H1 (cell line): Measurements from ENCODE around the gene VCPKMT. TPM values are rescaled to one million over a fixed set of nuclear protein-coding genes. Genes with fewer than 3 reads are reported as not detected.

Experiments used
- CTCF ChIA-PET: fragments of 300-600 bp; sonication (Branson Sonifier 250); formaldehyde crosslinking; loops from one replicate; lab custom pipeline; 2021; ENCODE audit not compliant: partially characterized antibody; lab: Charles Lee
- POLR2A ChIA-PET: fragments of 300-600 bp; sonication (Branson Sonifier 250); formaldehyde crosslinking; loops from one replicate; lab custom pipeline; 2021; ENCODE audit warnings: inconsistent platforms; ENCODE audit not compliant: partially characterized antibody; lab: Charles Lee
- DNase-seq, 2 experiments: peaks; one replicate each; pipeline versions ENCODE4 v3.0.0 to v3.0.0-alpha.2; 2010 to 2022; ENCODE audit warnings: low spot score in 2 of 2, low read depth in 1 of 2, mixed read lengths in 1 of 2
- FAIRE-seq: peaks from 2 replicates; lab custom pipeline; 2011; peaks lifted over from hg19 to GRCh38; lab: Jason Lieb, UNC
- H2AFZ ChIP-seq: 2 replicates; pipeline ENCODE4 v1.8.1; 2012; ENCODE audit warnings: low read length, inconsistent platforms
- H2AK5ac ChIP-seq: 2 replicates; pipeline ENCODE4 v1.6.1; 2013; ENCODE audit warnings: low read depth, low read length
- H2BK120ac ChIP-seq: replicated peaks from 2 replicates; pipeline ENCODE3; 2013; ENCODE audit warnings: low read depth, low read length, inconsistent platforms
- H2BK12ac ChIP-seq: 2 replicates; pipeline ENCODE4 v1.6.1; 2013; ENCODE audit warnings: low read depth, low read length
- H2BK15ac ChIP-seq: 2 replicates; pipeline ENCODE4 v1.6.1; 2013; ENCODE audit warnings: low read length
- H2BK20ac ChIP-seq: 2 replicates; pipeline ENCODE4 v1.6.1; 2013; ENCODE audit warnings: low read length
- H2BK5ac ChIP-seq: 2 replicates; pipeline ENCODE4 v1.6.1; 2013; ENCODE audit warnings: low read depth, low read length
- H3K14ac ChIP-seq: 2 replicates; pipeline ENCODE4 v1.6.1; 2013; ENCODE audit warnings: inconsistent platforms; ENCODE audit not compliant: insufficient read length
- H3K18ac ChIP-seq: 2 replicates; pipeline ENCODE4 v1.6.1; 2013; ENCODE audit warnings: low read length; ENCODE audit errors: extremely low read depth
- H3K23ac ChIP-seq: 2 replicates; pipeline ENCODE4 v1.6.1; 2013; ENCODE audit warnings: inconsistent platforms; ENCODE audit not compliant: insufficient read length
- H3K23me2 ChIP-seq: 2 replicates; pipeline ENCODE4 v1.6.1; 2013; ENCODE audit warnings: low read depth, low read length
- H3K27ac ChIP-seq: 2 replicates; pipeline ENCODE4 v1.6.1; 2011; ENCODE audit warnings: low read depth, low read length, inconsistent platforms
- H3K27me3 ChIP-seq, 4 experiments: replicated peaks in 1 of 4; 1 replicate in 1 of 4; 2 replicates in 3 of 4; pipeline versions ENCODE4 v1.6.1 to v1.8.1; 2011 to 2013; ENCODE audit warnings: low read length in 3 of 4, mild to moderate bottlenecking in 3 of 4, inconsistent platforms in 2 of 4, mixed read lengths in 2 of 4, moderate library complexity in 1 of 4; ENCODE audit not compliant: control insufficient read depth in 3 of 4, insufficient read depth in 3 of 4; ENCODE audit errors: extremely low read depth in 1 of 4
- H3K36me3 ChIP-seq, 4 experiments: 2 replicates each; pipeline versions ENCODE4 v1.6.1 to v1.8.1; 2011 to 2013; ENCODE audit warnings: mild to moderate bottlenecking in 4 of 4, low read length in 3 of 4, moderate library complexity in 2 of 4, control low read depth in 1 of 4, inconsistent platforms in 1 of 4; ENCODE audit not compliant: insufficient read depth in 4 of 4, control insufficient read depth in 2 of 4
- H3K4ac ChIP-seq: replicated peaks from 2 replicates; pipeline ENCODE3; 2013; ENCODE audit warnings: low read length, low read depth, mixed read lengths, inconsistent platforms; ENCODE audit not compliant: insufficient read length
- H3K4me1 ChIP-seq, 4 experiments: replicated peaks in 1 of 4; 1 replicate in 1 of 4; 2 replicates in 3 of 4; pipeline versions ENCODE4 v1.6.1 to v1.8.1; 2011 to 2013; ENCODE audit warnings: low read length in 3 of 4, inconsistent platforms in 2 of 4, mixed read lengths in 1 of 4; ENCODE audit not compliant: insufficient read depth in 4 of 4, control insufficient read depth in 3 of 4
- H3K4me2 ChIP-seq, 2 experiments: 2 replicates each; pipeline versions ENCODE4 v1.6.1 to v1.8.1; 2011 to 2013; ENCODE audit warnings: low read depth in 2 of 2, low read length in 2 of 2, control low read depth in 1 of 2, inconsistent platforms in 1 of 2, mild to moderate bottlenecking in 1 of 2; ENCODE audit not compliant: insufficient read depth in 1 of 2
- H3K4me3 ChIP-seq, 4 experiments: fragments of 200-600, 300-600 bp in 1 of 4; sonication (generic), shearing (Covaris generic), sonication (Bioruptor Twin) in 1 of 4; 2 replicates each; pipeline versions ENCODE4 v1.5.1 to v1.8.1; 2011 to 2016; ENCODE audit warnings: low read length in 4 of 4, low read depth in 3 of 4, control low read depth in 2 of 4, inconsistent platforms in 2 of 4, mild to moderate bottlenecking in 2 of 4, mixed read lengths in 1 of 4, moderate library complexity in 1 of 4; ENCODE audit not compliant: insufficient read depth in 2 of 4; ENCODE audit errors: extremely low read depth in 1 of 4
- H3K56ac ChIP-seq: replicated peaks from 2 replicates; pipeline ENCODE3; 2013; ENCODE audit warnings: low read depth, mild to moderate bottlenecking, mixed read lengths, low read length, inconsistent platforms; ENCODE audit not compliant: insufficient read length
- H3K79me1 ChIP-seq: 2 replicates; pipeline ENCODE4 v1.6.1; 2013; ENCODE audit warnings: low read depth, low read length, control low read depth
- H3K79me2 ChIP-seq, 2 experiments: 2 replicates each; pipeline versions ENCODE4 v1.6.1 to v1.8.1; 2012 to 2013; ENCODE audit warnings: low read length in 2 of 2, mild to moderate bottlenecking in 2 of 2, inconsistent platforms in 1 of 2; ENCODE audit not compliant: insufficient read depth in 2 of 2, control insufficient read depth in 1 of 2
- H3K9ac ChIP-seq, 4 experiments: replicated peaks in 1 of 4; 1 replicate in 1 of 4; 2 replicates in 3 of 4; pipeline versions ENCODE4 v1.6.1 to v1.8.1; 2011 to 2013; ENCODE audit warnings: low read depth in 3 of 4, low read length in 3 of 4, control low read depth in 2 of 4, mild to moderate bottlenecking in 2 of 4, moderate library complexity in 2 of 4, inconsistent platforms in 1 of 4; ENCODE audit errors: extremely low read depth in 1 of 4
- H3K9me3 ChIP-seq, 2 experiments: 2 replicates each; pipeline versions ENCODE4 v1.6.1 to v1.8.1; 2012 to 2013; ENCODE audit warnings: mild to moderate bottlenecking in 2 of 2, moderate library complexity in 2 of 2, control low read depth in 1 of 2, inconsistent platforms in 1 of 2, low read depth in 1 of 2, low read length in 1 of 2, mixed read lengths in 1 of 2; ENCODE audit not compliant: insufficient read depth in 2 of 2
- H4K20me1 ChIP-seq, 2 experiments: replicated peaks in 1 of 2; 2 replicates each; pipeline versions ENCODE3 to v1.8.1; 2011 to 2013; ENCODE audit warnings: inconsistent platforms in 2 of 2, low read length in 2 of 2, mild to moderate bottlenecking in 1 of 2; ENCODE audit not compliant: insufficient read depth in 2 of 2, control insufficient read depth in 1 of 2
- H4K5ac ChIP-seq: 2 replicates; pipeline ENCODE4 v1.6.1; 2013; ENCODE audit warnings: low read length, low read depth, mixed read lengths, inconsistent platforms; ENCODE audit not compliant: insufficient read length
- H4K8ac ChIP-seq: 2 replicates; pipeline ENCODE4 v1.8.0; 2013; ENCODE audit warnings: mild to moderate bottlenecking, moderate library complexity, low read length, inconsistent platforms; ENCODE audit not compliant: insufficient read depth; ENCODE audit errors: extremely low read depth
- H4K91ac ChIP-seq: replicated peaks from 2 replicates; pipeline ENCODE3; 2013; ENCODE audit warnings: low read length, mixed read lengths, inconsistent platforms; ENCODE audit not compliant: insufficient read length
- ASH2L ChIP-seq: fragments of 200-600, 300-600 bp; sonication (generic); IDR thresholded peaks from one replicate; pipeline ENCODE4 v1.7.1; 2017; ENCODE audit warnings: low read length
- CTBP2 ChIP-seq: IDR thresholded peaks from 2 replicates; pipeline ENCODE4 v1.7.0; 2011; ENCODE audit warnings: borderline replicate concordance, mild to moderate bottlenecking, moderate library complexity, mixed read lengths, low read length; ENCODE audit not compliant: insufficient read depth, insufficient read length
- TBP ChIP-seq: IDR thresholded peaks from 2 replicates; pipeline ENCODE4 v1.6.1; 2011; ENCODE audit warnings: low read depth, low read length, improper control_type of control experiment
- WGBS, 2 experiments: shearing (Covaris generic) in 1 of 2; methylation state at CpG; one replicate each; pipeline versions ENCODE4 v1.1.6 to v1.1.7; 2013 to 2015; ENCODE audit warnings: low lambda C conversion rate in 2 of 2, mixed read lengths in 2 of 2, inconsistent platforms in 1 of 2, low coverage in 1 of 2, missing lambda C conversion rate in 1 of 2; ENCODE audit not compliant: insufficient replicate concordance in 2 of 2, insufficient coverage in 1 of 2, insufficient read length in 1 of 2; ENCODE audit errors: extremely low coverage in 1 of 2, missing lambda C conversion rate in 1 of 2; 5-methylcytosine and 5-hydroxymethylcytosine counted together
- polyA plus RNA-seq, 7 experiments: library from polyadenylated mRNA; depleted of rRNA in 3 of 7; stranded (reverse) in 5 of 7; unstranded in 2 of 7; fragments of >200 nt in 5 of 7; fragments of 200-250 nt in 2 of 7; gene quantifications; 1 replicate in 5 of 7; 2 replicates in 1 of 7; 4 replicates in 1 of 7; pipeline versions ENCODE4 v1.2.1 to v1.2.3, GENCODE V29; 2011 to 2013; ENCODE audit warnings: missing spikeins in 2 of 7, mixed read lengths in 2 of 7
- total RNA-seq: library from RNA; stranded (reverse); fragmentation: NEBNext Ultra II Directional; extraction: Animal tissue kit (Norgen Biotek cat#: 25700); gene quantifications from 2 replicates; pipeline ENCODE4 v1.2.1, GENCODE V29; 2021

VCPKMT gene
- total and polyA plus RNA-seq, 2 of the 8 experiments (the other 6 are each of a cell fraction or from before 2014, with no cell fraction given), result 3.8 to 7.1 TPM

GRCh38 chr14:50156111-50156510 is 39.7 kb upstream of the VCPKMT start:
- TF ChIP-seq CTBP2 (no peak), TBP (no peak), ASH2L (no peak)
- CTCF ChIA-PET, result no interaction called here
- H3K36me3 ChIP-seq, result peaks cover 0 to 3% (median 0%) of the 10 kb centered on the region in 4 experiments; a peak in 2 of 8 replicates

More at GRCh38 chr14:50156111-50156510, 39.7 kb upstream of the VCPKMT start:
- H4K91ac ChIP-seq, result no peak overlapping the region
- no peaks in the 10 kb centered on the region for H3K4me1 ChIP-seq
- no peaks in the 10 kb centered on the region for H3K79me1 ChIP-seq
- H2BK15ac ChIP-seq, result no peak overlapping the region
- no peak overlapping the region for H2BK20ac ChIP-seq
- H2BK12ac ChIP-seq, result no peak overlapping the region
- no peak overlapping the region for H2BK5ac ChIP-seq
- H4K5ac ChIP-seq, result no peak overlapping the region
- no peak overlapping the region for H3K9ac ChIP-seq
- no peak overlapping the region for H3K18ac ChIP-seq
- H3K27ac ChIP-seq, result no peak overlapping the region
- POLR2A ChIA-PET, result interaction anchor here (0.7 kb wide), 1 partner anchor 64 kb away, joined by 3 read pairs; no protein-coding TSS in a partner anchor
- 88% methylated on average over 4 of the region's 4 CpGs; no CpG with 5 or more reads in 1 of the 2 experiments for WGBS, 2 experiments
- no peak overlapping the region for H2AK5ac ChIP-seq
- H2AFZ ChIP-seq, result no peak overlapping the region
- no peak overlapping the region for H2BK120ac ChIP-seq
- no peak overlapping the region for H3K4me2 ChIP-seq
- H3K4ac ChIP-seq, result no peak overlapping the region
- DNase-seq (no peak), FAIRE-seq (no peak)
- no peak overlapping the region for H4K8ac ChIP-seq
- H3K56ac ChIP-seq, result no peak overlapping the region
- no peak overlapping the region for H3K14ac ChIP-seq
- H3K27me3 ChIP-seq, result no peaks in the 10 kb centered on the region
- H3K23me2 ChIP-seq, result no peaks in the 10 kb centered on the region
- no peaks in the 10 kb centered on the region for H3K79me2 ChIP-seq
- H3K23ac ChIP-seq, result no peak overlapping the region
- no peaks in the 10 kb centered on the region for H4K20me1 ChIP-seq
- H3K4me3 ChIP-seq, result no peak overlapping the region
- no peaks in the 10 kb centered on the region for H3K9me3 ChIP-seq
